GM19372 (cell line): ENCODE measurements around the gene TAS2R41.
"Not testable (repeated sequence)": the region's sequence is repeated elsewhere in the genome, so short reads cannot be mapped to it uniquely, and the experiment has no call there.

Source experiments
- ATAC-seq: cut with Tn5 transposase; IDR thresholded peaks from one replicate; pipeline ENCODE4 v1.9.1; 2021; ENCODE audit warnings: mild to moderate bottlenecking, low read depth, moderate library complexity; ENCODE audit not compliant: unreplicated experiment

Gene TAS2R41

GRCh38 chr7:143455942-143456341 lies 21.7 kb upstream of the TAS2R41 start:
- ATAC-seq = no peak

GRCh38 chr7:143456992-143457793 lies 20.5 kb upstream of the TAS2R41 start:
- ATAC-seq = no peak

- ATAC-seq = no peak
Observed at GRCh38 chr7:143458263-143458662, 19.4 kb upstream of the TAS2R41 start.

- ATAC-seq = no peak
Observed at GRCh38 chr7:143458681-143459080, 19.0 kb upstream of the TAS2R41 start.

GRCh38 chr7:143459359-143459758 lies 18.3 kb upstream of the TAS2R41 start:
- no peak for ATAC-seq

- ATAC-seq = no peak
Observed at GRCh38 chr7:143460271-143460979, 17.2 kb upstream of the TAS2R41 start.

GRCh38 chr7:143462045-143462444 lies 15.6 kb upstream of the TAS2R41 start:
- no peak for ATAC-seq

GRCh38 chr7:143463556-143463955 lies 14.1 kb upstream of the TAS2R41 start:
- no peak for ATAC-seq

- no peak for ATAC-seq
Observed at GRCh38 chr7:143463957-143464356, 13.7 kb upstream of the TAS2R41 start.

GRCh38 chr7:143467724-143468123 lies 9.9 kb upstream of the TAS2R41 start:
- no peak for ATAC-seq

- ATAC-seq = not testable (repeated sequence)
Observed at GRCh38 chr7:143472071-143472689, 5.5 kb upstream of the TAS2R41 start.

- no peak for ATAC-seq
Observed at GRCh38 chr7:143479055-143479766, 1.5 kb downstream of the TAS2R41 start.

GRCh38 chr7:143480501-143480900 lies 2.8 kb downstream of the TAS2R41 start:
- ATAC-seq = no peak

GRCh38 chr7:143484119-143484518 lies 6.4 kb downstream of the TAS2R41 start:
- no peak for ATAC-seq

GRCh38 chr7:143485094-143485493 lies 7.4 kb downstream of the TAS2R41 start:
- ATAC-seq = no peak

- ATAC-seq = no peak
Observed at GRCh38 chr7:143485500-143485899, 7.8 kb downstream of the TAS2R41 start.

GRCh38 chr7:143486266-143486665 lies 8.6 kb downstream of the TAS2R41 start:
- not testable (repeated sequence) for ATAC-seq

- no peak for ATAC-seq
Observed at GRCh38 chr7:143487061-143487460, 9.4 kb downstream of the TAS2R41 start.

- ATAC-seq = peak; percentile 57
Observed at GRCh38 chr7:143487566-143487965, 9.9 kb downstream of the TAS2R41 start.

GRCh38 chr7:143490717-143491306 lies 13.1 kb downstream of the TAS2R41 start:
- ATAC-seq = no peak
